H1 (cell line): ENCODE measurements around the gene GAREM2. TPM values are rescaled to one million over a fixed set of nuclear protein-coding genes. Genes with fewer than 3 reads are reported as not detected.

ENCODE experiments used
- CTCF ChIA-PET: fragments of 300-600 bp; sonication (Branson Sonifier 250); formaldehyde crosslinking; loops from one replicate; lab custom pipeline; 2021; ENCODE audit not compliant: partially characterized antibody; lab: Charles Lee
- POLR2A ChIA-PET: fragments of 300-600 bp; sonication (Branson Sonifier 250); formaldehyde crosslinking; loops from one replicate; lab custom pipeline; 2021; ENCODE audit warnings: inconsistent platforms; ENCODE audit not compliant: partially characterized antibody; lab: Charles Lee
- DNase-seq, 2 experiments: peaks; one replicate each; pipeline versions ENCODE4 v3.0.0 to v3.0.0-alpha.2; 2010 to 2022; ENCODE audit warnings: low spot score in 2 of 2, low read depth in 1 of 2, mixed read lengths in 1 of 2
- FAIRE-seq: peaks from 2 replicates; lab custom pipeline; 2011; peaks lifted over from hg19 to GRCh38; lab: Jason Lieb, UNC
- H2AFZ ChIP-seq: 2 replicates; pipeline ENCODE4 v1.8.1; 2012; ENCODE audit warnings: low read length, inconsistent platforms
- H2AK5ac ChIP-seq: 2 replicates; pipeline ENCODE4 v1.6.1; 2013; ENCODE audit warnings: low read depth, low read length
- H2BK120ac ChIP-seq: replicated peaks from 2 replicates; pipeline ENCODE3; 2013; ENCODE audit warnings: low read depth, low read length, inconsistent platforms
- H2BK12ac ChIP-seq: 2 replicates; pipeline ENCODE4 v1.6.1; 2013; ENCODE audit warnings: low read depth, low read length
- H2BK15ac ChIP-seq: 2 replicates; pipeline ENCODE4 v1.6.1; 2013; ENCODE audit warnings: low read length
- H2BK20ac ChIP-seq: 2 replicates; pipeline ENCODE4 v1.6.1; 2013; ENCODE audit warnings: low read length
- H2BK5ac ChIP-seq: 2 replicates; pipeline ENCODE4 v1.6.1; 2013; ENCODE audit warnings: low read depth, low read length
- H3K14ac ChIP-seq: 2 replicates; pipeline ENCODE4 v1.6.1; 2013; ENCODE audit warnings: inconsistent platforms; ENCODE audit not compliant: insufficient read length
- H3K18ac ChIP-seq: 2 replicates; pipeline ENCODE4 v1.6.1; 2013; ENCODE audit warnings: low read length; ENCODE audit errors: extremely low read depth
- H3K23ac ChIP-seq: 2 replicates; pipeline ENCODE4 v1.6.1; 2013; ENCODE audit warnings: inconsistent platforms; ENCODE audit not compliant: insufficient read length
- H3K23me2 ChIP-seq: 2 replicates; pipeline ENCODE4 v1.6.1; 2013; ENCODE audit warnings: low read depth, low read length
- H3K27ac ChIP-seq: 2 replicates; pipeline ENCODE4 v1.6.1; 2011; ENCODE audit warnings: low read depth, low read length, inconsistent platforms
- H3K27me3 ChIP-seq, 4 experiments: replicated peaks in 1 of 4; 1 replicate in 1 of 4; 2 replicates in 3 of 4; pipeline versions ENCODE4 v1.6.1 to v1.8.1; 2011 to 2013; ENCODE audit warnings: low read length in 3 of 4, mild to moderate bottlenecking in 3 of 4, inconsistent platforms in 2 of 4, mixed read lengths in 2 of 4, moderate library complexity in 1 of 4; ENCODE audit not compliant: control insufficient read depth in 3 of 4, insufficient read depth in 3 of 4; ENCODE audit errors: extremely low read depth in 1 of 4
- H3K36me3 ChIP-seq, 4 experiments: 2 replicates each; pipeline versions ENCODE4 v1.6.1 to v1.8.1; 2011 to 2013; ENCODE audit warnings: mild to moderate bottlenecking in 4 of 4, low read length in 3 of 4, moderate library complexity in 2 of 4, control low read depth in 1 of 4, inconsistent platforms in 1 of 4; ENCODE audit not compliant: insufficient read depth in 4 of 4, control insufficient read depth in 2 of 4
- H3K4ac ChIP-seq: replicated peaks from 2 replicates; pipeline ENCODE3; 2013; ENCODE audit warnings: low read length, low read depth, mixed read lengths, inconsistent platforms; ENCODE audit not compliant: insufficient read length
- H3K4me1 ChIP-seq, 4 experiments: replicated peaks in 1 of 4; 1 replicate in 1 of 4; 2 replicates in 3 of 4; pipeline versions ENCODE4 v1.6.1 to v1.8.1; 2011 to 2013; ENCODE audit warnings: low read length in 3 of 4, inconsistent platforms in 2 of 4, mixed read lengths in 1 of 4; ENCODE audit not compliant: insufficient read depth in 4 of 4, control insufficient read depth in 3 of 4
- H3K4me2 ChIP-seq, 2 experiments: 2 replicates each; pipeline versions ENCODE4 v1.6.1 to v1.8.1; 2011 to 2013; ENCODE audit warnings: low read depth in 2 of 2, low read length in 2 of 2, control low read depth in 1 of 2, inconsistent platforms in 1 of 2, mild to moderate bottlenecking in 1 of 2; ENCODE audit not compliant: insufficient read depth in 1 of 2
- H3K4me3 ChIP-seq, 4 experiments: fragments of 200-600, 300-600 bp in 1 of 4; sonication (generic), shearing (Covaris generic), sonication (Bioruptor Twin) in 1 of 4; 2 replicates each; pipeline versions ENCODE4 v1.5.1 to v1.8.1; 2011 to 2016; ENCODE audit warnings: low read length in 4 of 4, low read depth in 3 of 4, control low read depth in 2 of 4, inconsistent platforms in 2 of 4, mild to moderate bottlenecking in 2 of 4, mixed read lengths in 1 of 4, moderate library complexity in 1 of 4; ENCODE audit not compliant: insufficient read depth in 2 of 4; ENCODE audit errors: extremely low read depth in 1 of 4
- H3K56ac ChIP-seq: replicated peaks from 2 replicates; pipeline ENCODE3; 2013; ENCODE audit warnings: low read depth, mild to moderate bottlenecking, mixed read lengths, low read length, inconsistent platforms; ENCODE audit not compliant: insufficient read length
- H3K79me1 ChIP-seq: 2 replicates; pipeline ENCODE4 v1.6.1; 2013; ENCODE audit warnings: low read depth, low read length, control low read depth
- H3K79me2 ChIP-seq, 2 experiments: 2 replicates each; pipeline versions ENCODE4 v1.6.1 to v1.8.1; 2012 to 2013; ENCODE audit warnings: low read length in 2 of 2, mild to moderate bottlenecking in 2 of 2, inconsistent platforms in 1 of 2; ENCODE audit not compliant: insufficient read depth in 2 of 2, control insufficient read depth in 1 of 2
- H3K9ac ChIP-seq, 4 experiments: replicated peaks in 1 of 4; 1 replicate in 1 of 4; 2 replicates in 3 of 4; pipeline versions ENCODE4 v1.6.1 to v1.8.1; 2011 to 2013; ENCODE audit warnings: low read depth in 3 of 4, low read length in 3 of 4, control low read depth in 2 of 4, mild to moderate bottlenecking in 2 of 4, moderate library complexity in 2 of 4, inconsistent platforms in 1 of 4; ENCODE audit errors: extremely low read depth in 1 of 4
- H3K9me3 ChIP-seq, 2 experiments: 2 replicates each; pipeline versions ENCODE4 v1.6.1 to v1.8.1; 2012 to 2013; ENCODE audit warnings: mild to moderate bottlenecking in 2 of 2, moderate library complexity in 2 of 2, control low read depth in 1 of 2, inconsistent platforms in 1 of 2, low read depth in 1 of 2, low read length in 1 of 2, mixed read lengths in 1 of 2; ENCODE audit not compliant: insufficient read depth in 2 of 2
- H4K20me1 ChIP-seq, 2 experiments: replicated peaks in 1 of 2; 2 replicates each; pipeline versions ENCODE3 to v1.8.1; 2011 to 2013; ENCODE audit warnings: inconsistent platforms in 2 of 2, low read length in 2 of 2, mild to moderate bottlenecking in 1 of 2; ENCODE audit not compliant: insufficient read depth in 2 of 2, control insufficient read depth in 1 of 2
- H4K5ac ChIP-seq: 2 replicates; pipeline ENCODE4 v1.6.1; 2013; ENCODE audit warnings: low read length, low read depth, mixed read lengths, inconsistent platforms; ENCODE audit not compliant: insufficient read length
- H4K8ac ChIP-seq: 2 replicates; pipeline ENCODE4 v1.8.0; 2013; ENCODE audit warnings: mild to moderate bottlenecking, moderate library complexity, low read length, inconsistent platforms; ENCODE audit not compliant: insufficient read depth; ENCODE audit errors: extremely low read depth
- H4K91ac ChIP-seq: replicated peaks from 2 replicates; pipeline ENCODE3; 2013; ENCODE audit warnings: low read length, mixed read lengths, inconsistent platforms; ENCODE audit not compliant: insufficient read length
- ASH2L ChIP-seq: fragments of 200-600, 300-600 bp; sonication (generic); IDR thresholded peaks from one replicate; pipeline ENCODE4 v1.7.1; 2017; ENCODE audit warnings: low read length
- BCL11A ChIP-seq, 2 experiments: IDR thresholded peaks; one replicate each; pipeline ENCODE4 v1.6.1; 2011; ENCODE audit warnings: low read depth in 2 of 2, low read length in 2 of 2, mild to moderate bottlenecking in 2 of 2
- CTBP2 ChIP-seq: IDR thresholded peaks from 2 replicates; pipeline ENCODE4 v1.7.0; 2011; ENCODE audit warnings: borderline replicate concordance, mild to moderate bottlenecking, moderate library complexity, mixed read lengths, low read length; ENCODE audit not compliant: insufficient read depth, insufficient read length
- GABPA ChIP-seq: IDR thresholded peaks from 2 replicates; pipeline ENCODE4 v1.6.1; 2011; ENCODE audit warnings: mild to moderate bottlenecking, low read length, moderate library complexity, borderline replicate concordance; ENCODE audit not compliant: insufficient read depth
- JUND ChIP-seq: IDR thresholded peaks from 2 replicates; pipeline ENCODE4 v1.6.1; 2011; ENCODE audit warnings: mild to moderate bottlenecking, improper control_type of control experiment, low read length
- KDM1A ChIP-seq: fragments of 200-600, 300-600 bp; sonication (generic); IDR thresholded peaks from 2 replicates; pipeline ENCODE4 v1.7.1; 2016; ENCODE audit warnings: mild to moderate bottlenecking, low read length, borderline replicate concordance
- KDM5A ChIP-seq: fragments of 200-600 bp; IDR thresholded peaks from 2 replicates; pipeline ENCODE4 v1.7.1; 2012; ENCODE audit warnings: mild to moderate bottlenecking, low read length, inconsistent platforms, mixed read lengths
- MAFK ChIP-seq: IDR thresholded peaks from 2 replicates; pipeline ENCODE4 v1.6.1; 2012; ENCODE audit warnings: low read depth, mild to moderate bottlenecking, improper control_type of control experiment, low read length
- SIN3A ChIP-seq, 2 experiments: IDR thresholded peaks in 1 of 2; conservative IDR thresholded peaks in 1 of 2; 2 replicates each; pipeline ENCODE4 v1.6.1; 2011 to 2012; ENCODE audit warnings: low read length in 2 of 2, improper control_type of control experiment in 1 of 2, low read depth in 1 of 2, mild to moderate bottlenecking in 1 of 2
- SIRT6 ChIP-seq: IDR thresholded peaks from one replicate; pipeline ENCODE4 v1.7.1; 2012; ENCODE audit warnings: low read length, inconsistent platforms
- WGBS, 2 experiments: shearing (Covaris generic) in 1 of 2; methylation state at CpG; one replicate each; pipeline versions ENCODE4 v1.1.6 to v1.1.7; 2013 to 2015; ENCODE audit warnings: low lambda C conversion rate in 2 of 2, mixed read lengths in 2 of 2, inconsistent platforms in 1 of 2, low coverage in 1 of 2, missing lambda C conversion rate in 1 of 2; ENCODE audit not compliant: insufficient replicate concordance in 2 of 2, insufficient coverage in 1 of 2, insufficient read length in 1 of 2; ENCODE audit errors: extremely low coverage in 1 of 2, missing lambda C conversion rate in 1 of 2; 5-methylcytosine and 5-hydroxymethylcytosine counted together
- polyA plus RNA-seq, 7 experiments: library from polyadenylated mRNA; depleted of rRNA in 3 of 7; stranded (reverse) in 5 of 7; unstranded in 2 of 7; fragments of >200 nt in 5 of 7; fragments of 200-250 nt in 2 of 7; gene quantifications; 1 replicate in 5 of 7; 2 replicates in 1 of 7; 4 replicates in 1 of 7; pipeline versions ENCODE4 v1.2.1 to v1.2.3, GENCODE V29; 2011 to 2013; ENCODE audit warnings: missing spikeins in 2 of 7, mixed read lengths in 2 of 7
- total RNA-seq: library from RNA; stranded (reverse); fragmentation: NEBNext Ultra II Directional; extraction: Animal tissue kit (Norgen Biotek cat#: 25700); gene quantifications from 2 replicates; pipeline ENCODE4 v1.2.1, GENCODE V29; 2021
- TF ChIP-seq, protein P1 (sequence below), 3 experiments: IDR thresholded peaks; 1 replicate in 2 of 3; 2 replicates in 1 of 3; pipeline versions ENCODE4 v1.5.1 to v1.6.1; 2011; ENCODE audit warnings: low read length in 3 of 3, mild to moderate bottlenecking in 3 of 3, inconsistent platforms in 2 of 3, low read depth in 1 of 3, moderate library complexity in 1 of 3; ENCODE audit not compliant: insufficient read depth in 1 of 3; ENCODE audit errors: control extremely low read depth in 1 of 3

GAREM2 gene
- total and polyA plus RNA-seq, 2 of the 8 experiments (the other 6 are each of a cell fraction or from before 2014, with no cell fraction given): 19.9 TPM

DNA sequence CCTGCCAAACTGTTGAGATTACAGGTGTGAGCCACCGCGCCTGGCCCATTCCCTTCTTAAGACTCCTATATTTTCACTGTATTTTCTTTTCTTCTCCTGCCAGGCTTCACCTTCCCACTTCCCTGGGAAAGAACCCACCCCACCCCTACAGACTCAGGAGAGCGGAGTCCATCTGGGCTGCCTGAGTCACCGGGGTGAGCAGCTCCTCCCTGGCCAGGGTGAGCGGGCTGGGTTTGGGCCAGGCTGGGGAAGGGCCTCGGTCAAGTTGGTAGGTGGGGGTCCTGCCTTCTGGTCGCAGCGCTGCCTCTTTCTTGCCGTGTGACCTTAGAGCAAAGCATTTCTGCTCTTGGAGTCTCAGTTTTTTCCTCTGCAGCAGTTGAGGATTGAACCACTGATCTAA lies 2.1 kb upstream of the GAREM2 start:
- H3K14ac ChIP-seq: no peak overlapping the region
- H3K79me2 ChIP-seq: peaks cover 0 to 11% of the 10 kb centered on the region in 2 experiments; a peak in 1 of 4 replicates
- no peak overlapping the region for H2BK5ac ChIP-seq
- no peak overlapping the region for H3K27ac ChIP-seq
- no peak overlapping the region for H4K8ac ChIP-seq
- H2BK20ac ChIP-seq: no peak overlapping the region
- FAIRE-seq (no peak), DNase-seq (no peak)
- peaks cover 8% of the 10 kb centered on the region for H3K79me1 ChIP-seq
- no peak overlapping the region for H2BK12ac ChIP-seq
- no peaks in the 10 kb centered on the region for H3K9me3 ChIP-seq
- ChIA-PET POLR2A (interaction anchor here (2.2 to 7.3 kb wide), 2 partner anchors 16 to 137 kb away, joined by 6 to 65 read pairs; partner anchors contain the start of gene RAB10), CTCF (interaction anchor here (1.1 to 4.2 kb wide), 13 partner anchors 11 to 220 kb away, joined by 3 to 16 read pairs (median 4); partner anchors contain the start of gene ADGRF3)
- H3K56ac ChIP-seq: no peak overlapping the region
- H3K4me1 ChIP-seq: peaks cover 4 to 11% (median 6%) of the 10 kb centered on the region in 4 experiments; a peak in 5 of 7 replicates
- no peaks in the 10 kb centered on the region for H3K36me3 ChIP-seq
- TF ChIP-seq KDM1A: no peak
- no peak for TF ChIP-seq GABPA
- no peak for TF ChIP-seq SIN3A (conservative IDR thresholded peaks at IDR 0.05 in 1 of 2, IDR thresholded peaks at IDR 0.05 in 1 of 2; ENCODE audit: low read depth in 1 of 2, low read length in 2 of 2)
- TF ChIP-seq KDM5A: no peak
- no peak for TF ChIP-seq MAFK
- no peak for TF ChIP-seq CTBP2
- no peak for TF ChIP-seq ASH2L
- TF ChIP-seq SIRT6: no peak
- no peak for TF ChIP-seq JUND
- TF ChIP-seq BCL11A (IDR thresholded peaks at IDR 0.05; ENCODE audit: low read depth in 2 of 2, low read length in 2 of 2): no peak
- TF ChIP-seq, protein P1, sequence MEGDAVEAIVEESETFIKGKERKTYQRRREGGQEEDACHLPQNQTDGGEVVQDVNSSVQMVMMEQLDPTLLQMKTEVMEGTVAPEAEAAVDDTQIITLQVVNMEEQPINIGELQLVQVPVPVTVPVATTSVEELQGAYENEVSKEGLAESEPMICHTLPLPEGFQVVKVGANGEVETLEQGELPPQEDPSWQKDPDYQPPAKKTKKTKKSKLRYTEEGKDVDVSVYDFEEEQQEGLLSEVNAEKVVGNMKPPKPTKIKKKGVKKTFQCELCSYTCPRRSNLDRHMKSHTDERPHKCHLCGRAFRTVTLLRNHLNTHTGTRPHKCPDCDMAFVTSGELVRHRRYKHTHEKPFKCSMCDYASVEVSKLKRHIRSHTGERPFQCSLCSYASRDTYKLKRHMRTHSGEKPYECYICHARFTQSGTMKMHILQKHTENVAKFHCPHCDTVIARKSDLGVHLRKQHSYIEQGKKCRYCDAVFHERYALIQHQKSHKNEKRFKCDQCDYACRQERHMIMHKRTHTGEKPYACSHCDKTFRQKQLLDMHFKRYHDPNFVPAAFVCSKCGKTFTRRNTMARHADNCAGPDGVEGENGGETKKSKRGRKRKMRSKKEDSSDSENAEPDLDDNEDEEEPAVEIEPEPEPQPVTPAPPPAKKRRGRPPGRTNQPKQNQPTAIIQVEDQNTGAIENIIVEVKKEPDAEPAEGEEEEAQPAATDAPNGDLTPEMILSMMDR (IDR thresholded peaks at IDR 0.05; ENCODE audit: control extremely low read depth in 1 of 3, insufficient read depth in 1 of 3, low read depth in 1 of 3, low read length in 3 of 3): no peak
- peaks cover 9% of the 10 kb centered on the region for H3K23me2 ChIP-seq
- no peak overlapping the region for H3K9ac ChIP-seq
- H3K4me2 ChIP-seq: no peak overlapping the region
- H4K20me1 ChIP-seq: peaks cover 2 to 17% of the 10 kb centered on the region in 2 experiments
- no peak overlapping the region for H2BK15ac ChIP-seq
- H2BK120ac ChIP-seq: no peak overlapping the region
- H4K5ac ChIP-seq: no peak overlapping the region
- 82% methylated on average over 9 of the region's 9 CpGs; no CpG with 5 or more reads in 1 of the 2 experiments for WGBS, 2 experiments
- H4K91ac ChIP-seq: no peak overlapping the region
- H3K27me3 ChIP-seq: peaks cover 0 to 2% (median 0%) of the 10 kb centered on the region in 4 experiments; a peak in 3 of 7 replicates
- no peak overlapping the region for H3K4me3 ChIP-seq
- no peak overlapping the region for H2AK5ac ChIP-seq
- H3K18ac ChIP-seq: no peak overlapping the region
- no peak overlapping the region for H2AFZ ChIP-seq
- H3K23ac ChIP-seq: no peak overlapping the region
- no peak overlapping the region for H3K4ac ChIP-seq
